ENCODE results near the gene OSMR. TPM values are rescaled to one million over a fixed set of nuclear protein-coding genes. Genes with fewer than 3 reads are reported as not detected.

Gene OSMR
- total RNA-seq, 4 donors from 2014 or later, result 9.2 to 40.2 (median 26.8) TPM

DNA sequence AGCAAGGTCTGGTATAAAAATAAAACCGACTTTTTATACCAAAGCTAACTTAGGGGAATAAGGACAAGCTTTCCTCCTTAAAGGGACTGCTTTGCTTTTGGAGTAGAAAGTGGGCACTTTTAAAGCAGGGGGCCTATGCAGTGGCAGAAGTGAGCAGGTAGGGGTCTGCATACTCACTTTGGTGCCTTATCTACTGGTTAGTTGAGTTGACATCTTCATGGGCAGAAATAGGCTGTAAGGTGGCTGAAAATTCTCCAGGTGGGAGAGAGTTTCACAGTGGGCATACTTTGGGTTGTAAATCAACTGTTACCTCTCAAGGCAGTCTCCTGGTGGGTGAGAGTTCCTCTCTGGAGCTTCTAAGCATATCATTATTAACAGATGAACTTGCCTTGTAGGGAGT lies 24.8 kb downstream of the OSMR start:
- peaks cover 0 to 27% (median 0%) of the 10 kb centered on the region in 3 donors for H3K36me3 ChIP-seq
- H3K27ac ChIP-seq, result peak overlapping the region; percentile 70 to 83 (median 76)
- no peak for DNase-seq
- no peak overlapping the region for H3K4me3 ChIP-seq
- WGBS, 2 donors, result 38 to 40% methylated on average over 1 of the region's 1 CpG
- TF ChIP-seq, protein P1, sequence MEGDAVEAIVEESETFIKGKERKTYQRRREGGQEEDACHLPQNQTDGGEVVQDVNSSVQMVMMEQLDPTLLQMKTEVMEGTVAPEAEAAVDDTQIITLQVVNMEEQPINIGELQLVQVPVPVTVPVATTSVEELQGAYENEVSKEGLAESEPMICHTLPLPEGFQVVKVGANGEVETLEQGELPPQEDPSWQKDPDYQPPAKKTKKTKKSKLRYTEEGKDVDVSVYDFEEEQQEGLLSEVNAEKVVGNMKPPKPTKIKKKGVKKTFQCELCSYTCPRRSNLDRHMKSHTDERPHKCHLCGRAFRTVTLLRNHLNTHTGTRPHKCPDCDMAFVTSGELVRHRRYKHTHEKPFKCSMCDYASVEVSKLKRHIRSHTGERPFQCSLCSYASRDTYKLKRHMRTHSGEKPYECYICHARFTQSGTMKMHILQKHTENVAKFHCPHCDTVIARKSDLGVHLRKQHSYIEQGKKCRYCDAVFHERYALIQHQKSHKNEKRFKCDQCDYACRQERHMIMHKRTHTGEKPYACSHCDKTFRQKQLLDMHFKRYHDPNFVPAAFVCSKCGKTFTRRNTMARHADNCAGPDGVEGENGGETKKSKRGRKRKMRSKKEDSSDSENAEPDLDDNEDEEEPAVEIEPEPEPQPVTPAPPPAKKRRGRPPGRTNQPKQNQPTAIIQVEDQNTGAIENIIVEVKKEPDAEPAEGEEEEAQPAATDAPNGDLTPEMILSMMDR (IDR thresholded peaks at IDR 0.05), result no peak
- no peak for TF ChIP-seq POLR2A (IDR thresholded peaks at IDR 0.05)
- intact Hi-C loops (cut with DNase I), result no loop called here
- H3K4me1 ChIP-seq, result peaks cover 15 to 49% (median 30%) of the 10 kb centered on the region in 3 donors
- H3K9me3 ChIP-seq, result no peaks in the 10 kb centered on the region
- H3K27me3 ChIP-seq, result no peaks in the 10 kb centered on the region

DNA sequence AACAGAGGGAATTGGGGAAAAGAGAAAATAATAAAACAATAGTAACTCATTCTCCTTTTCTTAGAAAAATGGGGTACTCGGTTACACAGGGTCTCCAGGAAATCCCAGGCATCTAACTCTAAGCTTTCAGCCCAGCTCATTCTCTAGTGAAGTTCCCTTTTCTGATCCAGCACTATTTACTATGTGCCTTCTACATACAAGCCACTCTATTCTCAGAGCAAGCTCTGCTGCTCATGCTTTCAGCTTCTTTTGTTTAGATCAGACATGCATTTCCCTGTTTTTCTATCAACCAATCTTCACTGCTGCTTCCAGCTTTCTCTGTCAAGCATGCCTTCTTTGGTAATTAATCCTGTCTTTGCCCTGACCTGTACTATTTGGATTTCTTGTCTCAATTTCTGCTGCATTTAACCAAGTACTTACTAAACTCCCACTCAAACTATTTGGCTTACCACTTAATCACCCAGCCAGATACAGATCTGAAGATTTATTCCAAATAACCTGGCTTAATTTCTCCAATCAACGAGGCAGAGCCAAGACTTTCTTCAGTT lies 25.3 kb downstream of the OSMR start:
- no peak for DNase-seq
- TF ChIP-seq, protein P1 (IDR thresholded peaks at IDR 0.05), result no peak
- no peak for TF ChIP-seq POLR2A (IDR thresholded peaks at IDR 0.05)
- intact Hi-C loops (cut with DNase I), result no loop called here
- H3K4me3 ChIP-seq, result no peak overlapping the region
- no peaks in the 10 kb centered on the region for H3K27me3 ChIP-seq
- H3K27ac ChIP-seq, result peak overlapping the region; percentile 70 to 83 (median 76)
- peaks cover 15 to 48% (median 30%) of the 10 kb centered on the region in 3 donors for H3K4me1 ChIP-seq
- H3K9me3 ChIP-seq, result no peaks in the 10 kb centered on the region
- H3K36me3 ChIP-seq, result peaks cover 0 to 32% (median 0%) of the 10 kb centered on the region in 3 donors
- 13 to 16% methylated on average over 2 of the region's 2 CpGs for WGBS, 2 donors

DNA sequence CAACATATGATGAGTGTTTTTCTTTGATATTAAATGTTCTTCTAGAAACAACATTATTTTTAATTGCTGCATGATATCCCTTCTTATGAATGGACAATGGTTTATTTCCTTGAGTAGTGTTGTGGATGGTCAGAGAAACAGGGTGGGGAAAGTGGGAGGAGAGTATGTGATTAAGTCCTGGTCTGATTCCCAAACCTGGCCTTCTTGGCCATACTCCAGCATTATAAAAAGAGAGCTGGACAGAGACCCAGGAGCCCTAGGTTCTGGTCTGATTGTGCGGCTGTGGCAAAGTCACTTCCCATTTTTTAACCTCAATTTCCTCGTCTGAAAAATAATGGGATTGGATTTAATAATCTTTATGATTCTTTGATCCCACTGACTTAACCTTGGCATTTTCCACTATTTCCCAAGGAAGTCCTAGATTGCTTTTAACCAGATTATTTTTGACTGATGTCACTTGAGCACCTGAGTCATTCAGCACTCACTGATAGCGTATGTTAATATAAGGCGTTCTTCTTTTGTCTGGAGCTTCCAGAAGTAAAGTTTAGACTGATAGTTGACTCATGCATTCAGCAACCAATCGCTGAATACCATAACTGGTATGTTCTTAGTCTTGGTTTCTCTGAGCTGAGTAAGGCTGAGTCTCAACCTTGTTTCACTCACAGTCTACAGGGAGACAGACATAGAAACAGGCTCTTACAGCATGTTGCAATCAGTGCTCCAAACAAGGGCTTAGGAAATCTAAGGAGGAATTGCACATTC lies 26.2 kb downstream of the OSMR start:
- peaks cover 15 to 39% (median 26%) of the 10 kb centered on the region in 3 donors for H3K4me1 ChIP-seq
- WGBS, 2 donors, result 16 to 22% methylated on average over 5 of the region's 5 CpGs
- intact Hi-C loops (cut with DNase I), result no loop called here
- no peaks in the 10 kb centered on the region for H3K27me3 ChIP-seq
- peak overlapping the region; percentile 70 to 83 (median 76) for H3K27ac ChIP-seq
- peaks cover 0 to 41% (median 3%) of the 10 kb centered on the region in 3 donors for H3K36me3 ChIP-seq
- H3K9me3 ChIP-seq, result no peaks in the 10 kb centered on the region
- H3K4me3 ChIP-seq, result no peak overlapping the region
- TF ChIP-seq, protein P1 (IDR thresholded peaks at IDR 0.05), result no peak
- TF ChIP-seq POLR2A (IDR thresholded peaks at IDR 0.05), result peak in 1 of 4 donors; percentile 24
- DNase-seq, result no peak

DNA sequence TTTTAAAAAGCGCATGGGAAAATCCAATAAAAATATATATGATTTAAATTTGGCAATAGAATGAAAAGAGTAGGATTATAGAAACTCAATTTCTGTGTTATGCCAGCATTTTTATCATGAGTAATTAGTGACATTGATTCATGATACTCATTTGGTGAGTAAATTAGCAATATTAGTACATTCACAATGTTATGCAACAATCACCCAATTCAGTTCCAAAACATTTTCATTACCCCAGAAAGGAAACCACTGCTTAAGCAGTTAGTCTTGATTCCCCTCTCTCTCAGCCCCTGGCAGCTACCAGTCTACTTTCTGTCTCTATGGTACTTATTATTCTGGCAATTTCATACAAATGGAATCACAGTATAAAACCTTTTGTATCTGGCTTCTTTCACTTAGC lies 27.0 kb downstream of the OSMR start:
- Histone ChIP-seq H3K4me1 (peaks cover 15 to 35% (median 24%) of the 10 kb centered on the region in 3 donors), H3K36me3 (peaks cover 0 to 49% (median 9%) of the 10 kb centered on the region in 3 donors), H3K27me3 (no peaks in the 10 kb centered on the region), H3K27ac (peak overlapping the region in 3 of 4 donors; percentile 35 to 83 (median 77)), H3K9me3 (no peaks in the 10 kb centered on the region), H3K4me3 (no peak overlapping the region)
- intact Hi-C loops (cut with DNase I), result no loop called here
- DNase-seq, result no peak
- TF ChIP-seq, protein P1 (IDR thresholded peaks at IDR 0.05), result no peak
- no peak for TF ChIP-seq POLR2A (IDR thresholded peaks at IDR 0.05)
- 61 to 65% methylated on average over 1 of the region's 1 CpG for WGBS, 2 donors

DNA sequence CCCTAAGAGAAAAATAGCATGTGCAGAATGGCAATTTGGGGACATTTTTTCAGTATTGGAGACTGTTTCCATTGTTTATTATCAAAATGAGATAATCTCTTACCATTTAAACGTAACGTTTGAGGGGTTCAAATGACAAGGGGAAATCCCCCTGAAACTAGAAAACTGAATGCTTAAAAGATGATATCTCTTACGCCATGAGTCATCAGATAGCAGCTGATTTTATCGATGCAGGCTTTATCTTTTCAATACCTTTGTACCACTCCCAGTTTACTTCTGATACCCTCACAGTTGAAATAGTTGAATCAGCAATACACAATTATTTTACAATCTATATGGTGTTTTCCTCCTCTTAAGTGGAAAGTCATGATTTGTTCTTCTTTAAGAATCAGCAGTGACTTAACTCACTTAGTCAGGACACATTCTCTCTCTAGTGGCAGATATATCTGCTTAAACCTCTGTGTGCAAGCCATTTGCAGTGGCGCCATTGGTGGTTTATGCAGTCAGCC lies 29.2 kb downstream of the OSMR start:
- Histone ChIP-seq H3K9me3 (no peaks in the 10 kb centered on the region), H3K4me1 (peaks cover 15 to 33% (median 24%) of the 10 kb centered on the region in 3 donors), H3K4me3 (no peak overlapping the region), H3K36me3 (peaks cover 5 to 55% (median 18%) of the 10 kb centered on the region in 3 donors), H3K27me3 (no peaks in the 10 kb centered on the region), H3K27ac (no peak overlapping the region)
- TF ChIP-seq, protein P1 (IDR thresholded peaks at IDR 0.05), result no peak
- no peak for TF ChIP-seq POLR2A (IDR thresholded peaks at IDR 0.05)
- DNase-seq, result no peak
- WGBS, 2 donors, result 77% methylated on average over 5 of the region's 5 CpGs
- intact Hi-C loops (cut with DNase I), result no loop called here

Measured in esophagus squamous epithelium (tissue), 5 donors.